HG03460 (cell line): ENCODE measurements around the gene MRPL24.

Experiments used
- ATAC-seq: cut with Tn5 transposase; IDR thresholded peaks from one replicate; pipeline ENCODE4 v1.9.1; 2021; ENCODE audit not compliant: unreplicated experiment

Gene MRPL24

DNA sequence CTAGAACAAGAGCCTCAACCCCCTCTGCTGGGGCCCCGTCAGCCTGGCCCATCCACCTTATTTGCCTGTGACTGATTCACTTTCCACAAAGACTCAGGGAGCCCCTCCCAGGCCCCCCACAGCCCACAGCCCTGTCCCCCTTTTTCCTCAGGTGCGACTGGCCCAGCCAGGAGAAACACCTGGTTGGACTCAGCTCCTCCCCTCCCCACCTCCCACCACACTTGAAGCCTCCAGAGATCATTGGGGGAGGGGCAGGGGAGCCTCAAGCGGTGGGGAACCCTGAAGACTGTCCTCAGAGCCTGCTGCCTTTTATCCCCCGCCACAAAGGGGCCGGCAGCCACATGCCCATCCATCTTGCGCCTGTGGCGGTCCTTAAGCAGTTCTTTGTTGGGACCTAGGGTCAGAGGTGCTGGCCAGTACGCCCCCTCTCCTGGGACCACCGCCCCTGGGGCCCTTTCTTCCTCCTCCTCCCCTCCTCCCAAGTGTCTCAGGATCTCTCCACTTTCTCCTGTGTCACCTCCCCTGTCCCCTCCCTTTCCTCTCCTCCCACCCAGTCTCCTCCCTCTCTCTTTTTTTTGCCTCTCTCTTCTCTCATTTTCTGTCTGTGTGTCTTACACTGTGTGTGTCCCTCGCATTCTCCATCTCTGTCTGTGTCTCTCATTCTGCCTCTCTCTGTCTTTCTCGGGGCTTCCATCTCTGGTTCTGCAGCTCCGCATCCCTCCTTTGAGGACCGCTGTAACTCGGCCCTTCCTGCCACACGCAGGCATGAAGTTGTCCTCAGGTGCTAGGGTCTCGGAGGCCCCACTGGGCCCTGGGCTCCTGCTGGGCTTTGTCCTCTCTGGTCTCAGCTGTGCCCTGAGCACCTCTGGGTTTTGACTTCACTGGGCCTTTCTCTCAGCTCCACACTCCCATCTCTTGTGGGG lies 47.7 kb downstream of the MRPL24 start:
- no peak for ATAC-seq

- ATAC-seq, result no peak
These were observed 48.4 kb downstream of the MRPL24 start for GRCh38 chr1:156692441-156692924.

DNA sequence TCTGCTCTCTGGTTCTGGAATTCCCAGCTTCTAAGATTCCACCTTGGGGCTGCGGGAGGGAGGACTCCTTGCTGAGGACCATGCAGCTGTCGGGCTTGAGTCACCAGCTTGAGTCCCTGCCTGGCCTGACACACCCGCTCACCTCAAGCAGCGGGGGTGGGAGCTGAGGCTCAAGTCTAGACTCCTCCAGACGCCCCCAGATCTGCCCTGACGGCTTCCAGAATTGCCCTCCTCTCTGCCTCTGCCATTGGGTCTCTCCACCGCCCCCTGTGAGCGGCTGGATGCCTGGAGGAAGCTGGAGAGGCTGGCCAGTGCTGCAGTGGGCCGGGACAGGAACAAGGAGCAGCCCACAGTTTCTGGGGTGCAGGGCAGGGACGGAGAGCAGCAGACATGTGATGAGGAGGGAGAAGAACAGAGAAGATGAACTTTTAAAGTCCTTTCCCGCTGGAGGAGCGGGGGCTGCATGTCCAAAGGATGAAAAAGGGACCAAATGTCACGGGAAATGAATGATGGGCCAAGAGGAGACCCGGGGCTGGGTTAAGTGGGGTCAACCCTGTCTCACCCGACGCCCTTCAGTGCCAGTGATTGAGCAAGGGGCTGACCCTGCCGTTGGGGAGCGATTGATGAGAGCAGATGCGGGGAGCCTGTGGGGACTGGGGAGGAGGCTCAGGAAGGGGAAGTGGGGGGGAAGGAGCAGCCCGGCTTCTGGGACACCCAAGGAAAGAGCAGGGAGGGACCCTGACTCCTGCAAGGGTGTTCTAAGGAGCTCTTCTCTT lies 49.0 kb downstream of the MRPL24 start:
- ATAC-seq, result no peak

GRCh38 chr1:156691191-156691590 lies 49.7 kb downstream of the MRPL24 start:
- ATAC-seq, result no peak

DNA sequence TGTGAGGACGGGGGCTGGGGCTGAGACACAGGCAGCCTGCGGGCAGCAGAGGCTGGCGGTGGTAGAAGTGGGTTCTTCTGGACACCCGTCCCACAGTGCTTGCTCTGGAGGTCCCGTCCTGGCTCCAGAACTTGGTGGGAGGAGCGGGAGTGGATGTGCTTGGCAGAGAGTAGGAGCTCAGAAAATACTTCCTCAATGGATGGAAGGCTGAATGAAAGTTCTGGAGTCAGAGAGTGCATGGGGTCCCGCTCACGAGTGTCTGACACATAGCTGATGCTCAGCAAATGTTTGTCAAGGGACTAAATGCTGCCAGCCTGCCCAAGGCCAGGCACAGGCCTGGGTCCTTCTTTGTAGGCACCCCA lies 50.2 kb downstream of the MRPL24 start:
- ATAC-seq, result no peak

- no peak for ATAC-seq
These were observed 50.8 kb downstream of the MRPL24 start for GRCh38 chr1:156689953-156690674.

GRCh38 chr1:156689035-156689952 lies 51.6 kb downstream of the MRPL24 start:
- ATAC-seq, result peak; percentile 73
